ENCODE results near the gene ACVR1B.

The ACVR1B gene

GRCh38 chr12:52045794-52046199 is 94.3 kb downstream of the ACVR1B start:
- TF ChIP-seq ZBTB21 (tag by site-specific recombination; IDR thresholded peaks at IDR 0.05) (no peak), KLF1 (tag by site-specific recombination; IDR thresholded peaks at IDR 0.05) (peak; percentile 91)
- no peak overlapping the region for H3K27ac ChIP-seq (ENCODE audit: extremely low read depth, low read depth, low read length)
- POLR2A ChIA-PET = no interaction called here
- H3K9me3 ChIP-seq (ENCODE audit: control insufficient read depth, insufficient read depth, low read depth, low read length) = no peaks in the 10 kb centered on the region
- no peak overlapping the region for H3K4me3 ChIP-seq (ENCODE audit: low read depth, low read length)
- H3K36me3 ChIP-seq (ENCODE audit: control insufficient read depth in 2 of 2, insufficient read depth in 1 of 2, low read length in 2 of 2) = peaks cover 0 to 4% of the 10 kb centered on the region in 2 experiments; a peak in 1 of 3 replicates
- H3K4me1 ChIP-seq (ENCODE audit: control insufficient read depth, insufficient read depth, low read length) = 0 out of 2 replicates have a peak, but pooled peaks cover 4% of the 10 kb centered on the region
- CTCF ChIA-PET = interaction anchor here (4.0 kb wide), 1 partner anchor 21 kb away, joined by 23 read pairs; no protein-coding TSS in a partner anchor

All from HEK293 (cell line).